ENCODE results near the gene SYS1.
A peak's percentile ranks its signal among the peaks of the same experiment; 100 is the strongest.

The SYS1 gene

DNA sequence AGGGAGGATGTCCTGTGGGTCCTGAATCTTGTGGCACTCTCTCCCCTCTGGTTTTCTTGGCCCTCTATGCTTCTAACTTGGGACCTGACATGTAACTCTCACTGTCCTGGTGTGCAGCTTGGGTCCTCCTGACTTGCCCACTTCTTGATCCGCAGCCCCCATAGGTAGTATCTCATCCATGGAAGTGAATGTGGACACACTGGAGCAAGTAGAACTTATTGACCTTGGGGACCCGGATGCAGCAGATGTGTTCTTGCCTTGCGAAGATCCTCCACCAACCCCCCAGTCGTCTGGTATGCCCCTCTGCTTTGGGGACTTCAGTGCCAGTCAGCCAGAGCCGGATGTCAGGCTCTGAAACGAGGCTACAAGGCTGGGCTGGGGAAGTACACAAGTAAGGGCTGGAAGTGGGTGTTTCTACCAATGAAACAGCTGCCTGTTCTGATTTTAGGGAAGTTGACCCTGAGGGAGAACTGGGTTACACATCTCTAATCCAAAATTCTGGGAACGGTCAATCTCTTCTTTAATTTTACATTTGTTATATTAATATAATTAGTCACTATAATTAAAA is 45.8 kb downstream of the SYS1 start:
- Mint-ChIP-seq H3K4me3 (no peak overlapping the region), H3K36me3 (peaks cover 7% of the 10 kb centered on the region), H3K4me1 (peaks cover 29% of the 10 kb centered on the region), H3K9me3 (no peaks in the 10 kb centered on the region), H3K27me3 (no peaks in the 10 kb centered on the region), H3K27ac (no peak overlapping the region)

DNA sequence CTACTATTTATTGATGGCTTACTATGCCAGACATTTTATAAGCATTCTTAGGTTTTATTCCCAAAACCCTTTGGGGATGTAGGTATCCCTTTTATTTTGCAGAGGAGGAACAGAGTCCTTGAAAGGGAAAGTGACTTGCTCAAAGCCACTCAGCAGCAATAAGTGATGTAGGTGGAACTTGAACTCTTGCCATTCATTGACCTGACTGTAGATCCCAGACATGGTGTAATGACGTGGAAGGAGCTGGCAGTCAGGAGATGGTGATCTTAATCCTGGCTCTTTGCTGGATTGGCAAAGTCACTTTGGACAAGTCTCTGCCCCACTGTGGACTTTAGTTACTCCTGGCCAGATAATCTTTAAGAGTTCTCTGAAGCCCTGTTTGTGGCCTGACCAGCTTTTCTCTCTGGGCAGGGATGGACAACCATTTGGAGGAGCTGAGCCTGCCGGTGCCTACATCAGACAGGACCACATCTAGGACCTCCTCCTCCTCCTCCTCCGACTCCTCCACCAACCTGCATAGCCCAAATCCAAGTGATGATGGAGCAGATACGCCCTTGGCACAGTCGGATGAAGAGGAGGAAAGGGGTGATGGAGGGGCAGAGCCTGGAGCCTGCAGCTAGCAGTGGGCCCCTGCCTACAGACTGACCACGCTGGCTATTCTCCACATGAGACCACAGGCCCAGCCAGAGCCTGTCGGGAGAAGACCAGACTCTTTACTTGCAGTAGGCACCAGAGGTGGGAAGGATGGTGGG is 46.7 kb downstream of the SYS1 start:
- Mint-ChIP-seq H3K36me3 (peaks cover 7% of the 10 kb centered on the region), H3K4me1 (peaks cover 35% of the 10 kb centered on the region), H3K27ac (no peak overlapping the region), H3K4me3 (no peak overlapping the region), H3K27me3 (no peaks in the 10 kb centered on the region), H3K9me3 (no peaks in the 10 kb centered on the region)

DNA sequence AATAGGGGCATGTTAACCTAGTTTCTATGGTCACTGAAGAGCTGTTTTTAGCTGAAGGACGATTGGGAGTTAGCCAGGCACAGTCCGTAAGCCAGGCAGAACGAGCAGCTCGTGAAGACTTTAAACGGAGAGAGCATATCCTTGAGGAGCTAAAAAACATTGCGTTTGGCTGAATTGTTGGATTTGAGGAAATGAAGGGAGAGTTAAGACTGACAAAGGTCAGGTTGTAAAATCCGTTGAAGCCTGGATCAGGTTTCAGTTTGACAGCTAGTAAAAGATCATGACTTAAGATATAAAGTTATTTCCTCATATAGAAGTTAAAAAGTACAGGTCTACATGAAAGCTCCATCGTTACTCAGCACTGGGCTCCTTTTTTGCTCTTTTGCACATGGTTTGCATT is 47.9 kb downstream of the SYS1 start:
- Mint-ChIP-seq H3K4me3 (no peak overlapping the region), H3K36me3 (peaks cover 7% of the 10 kb centered on the region), H3K27me3 (no peaks in the 10 kb centered on the region), H3K9me3 (no peaks in the 10 kb centered on the region), H3K27ac (no peak overlapping the region), H3K4me1 (peaks cover 39% of the 10 kb centered on the region)

DNA sequence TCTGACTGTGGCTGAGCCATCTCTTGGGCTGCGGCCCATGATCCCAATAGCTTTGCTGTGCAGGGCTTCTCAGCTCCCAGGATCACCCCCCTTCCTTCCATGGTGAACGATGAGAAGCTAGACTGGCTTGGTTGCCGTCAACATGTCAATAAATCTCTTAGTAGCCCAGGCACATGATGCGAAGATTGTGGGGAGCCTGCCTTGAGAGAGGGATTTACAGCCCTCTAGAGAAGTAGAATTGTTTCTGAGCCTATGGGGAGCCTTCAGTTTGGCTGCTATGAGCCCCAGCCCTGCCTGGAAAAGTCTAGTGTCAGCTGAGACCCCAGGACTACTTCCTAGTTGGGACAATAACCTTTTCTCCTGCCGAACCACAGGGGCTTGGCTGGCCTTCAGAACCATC is 49.7 kb downstream of the SYS1 start:
- H3K36me3 Mint-ChIP-seq = peaks cover 7% of the 10 kb centered on the region
- H3K27ac Mint-ChIP-seq = no peak overlapping the region
- H3K27me3 Mint-ChIP-seq = no peaks in the 10 kb centered on the region
- no peaks in the 10 kb centered on the region for H3K9me3 Mint-ChIP-seq
- no peak overlapping the region for H3K4me3 Mint-ChIP-seq
- H3K4me1 Mint-ChIP-seq = peaks cover 44% of the 10 kb centered on the region

DNA sequence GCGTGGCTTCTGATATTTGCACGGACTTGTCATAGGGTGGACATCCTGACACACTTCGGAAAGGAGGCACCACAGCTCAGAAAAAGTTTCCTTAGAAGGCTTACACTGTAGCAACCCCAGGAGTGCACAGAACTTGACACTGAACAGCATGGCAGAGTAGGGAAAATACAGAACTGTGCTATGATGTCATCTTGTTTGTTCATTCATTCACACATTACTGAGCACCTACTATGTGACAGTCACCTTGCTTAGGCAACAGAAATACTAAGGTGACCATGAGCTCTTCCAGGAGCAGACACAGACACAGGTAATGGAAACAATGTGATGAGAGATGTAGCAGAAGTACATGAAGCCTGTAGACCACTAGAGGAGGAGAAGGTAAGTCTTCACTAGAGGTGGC is 50.5 kb downstream of the SYS1 start:
- Mint-ChIP-seq H3K27me3 (no peaks in the 10 kb centered on the region), H3K36me3 (peaks cover 11% of the 10 kb centered on the region), H3K4me1 (peaks cover 44% of the 10 kb centered on the region), H3K9me3 (no peaks in the 10 kb centered on the region), H3K4me3 (no peak overlapping the region), H3K27ac (no peak overlapping the region)

DNA sequence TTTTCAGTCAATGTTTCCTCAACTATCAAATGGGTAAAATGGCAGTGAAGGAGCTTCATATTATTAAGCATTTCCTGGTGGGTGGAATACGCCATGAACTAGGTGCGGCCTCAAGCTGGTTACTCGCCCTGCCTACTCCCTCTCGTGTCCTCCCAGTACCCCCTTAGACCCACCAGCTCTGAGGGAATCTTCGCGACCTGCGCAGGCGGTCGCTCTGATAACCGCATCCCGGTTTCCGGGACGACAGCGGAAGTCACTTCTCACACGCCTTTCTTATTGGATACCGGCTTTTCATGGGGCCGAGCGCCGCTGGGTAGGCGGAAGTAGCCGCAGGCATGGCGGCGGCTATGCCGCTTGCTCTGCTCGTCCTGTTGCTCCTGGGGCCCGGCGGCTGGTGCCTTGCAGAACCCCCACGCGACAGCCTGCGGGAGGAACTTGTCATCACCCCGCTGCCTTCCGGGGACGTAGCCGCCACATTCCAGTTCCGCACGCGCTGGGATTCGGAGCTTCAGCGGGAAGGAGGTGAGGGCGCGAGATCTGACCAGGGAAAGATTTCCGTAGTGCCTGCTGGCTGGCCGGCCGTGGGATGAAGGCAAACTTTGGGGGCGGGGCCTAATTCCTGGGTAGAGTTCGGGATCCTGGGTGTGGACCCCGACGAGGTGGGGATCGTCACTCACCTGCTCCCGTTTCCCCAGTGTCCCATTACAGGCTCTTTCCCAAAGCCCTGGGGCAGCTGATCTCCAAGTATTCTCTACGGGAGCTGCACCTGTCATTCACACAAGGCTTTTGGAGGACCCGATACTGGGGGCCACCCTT is 53.1 kb downstream of the SYS1 start, which contains the start of gene PIGT:
TSS of gene PIGT (plus strand) at position 320 of the 816 bp plus-strand sequence. CDS start at position 336, 16 bp downstream.
- peaks cover 55% of the 10 kb centered on the region for H3K4me1 Mint-ChIP-seq
- H3K4me3 Mint-ChIP-seq = peak within 1 kb of the TSS; percentile 95
- H3K27me3 Mint-ChIP-seq = no peaks in the 10 kb centered on the region
- no peaks in the 10 kb centered on the region for H3K9me3 Mint-ChIP-seq
- peak within 1 kb of the TSS; percentile 97 for H3K27ac Mint-ChIP-seq
- H3K36me3 Mint-ChIP-seq = peaks cover 7% of the 10 kb centered on the region

DNA sequence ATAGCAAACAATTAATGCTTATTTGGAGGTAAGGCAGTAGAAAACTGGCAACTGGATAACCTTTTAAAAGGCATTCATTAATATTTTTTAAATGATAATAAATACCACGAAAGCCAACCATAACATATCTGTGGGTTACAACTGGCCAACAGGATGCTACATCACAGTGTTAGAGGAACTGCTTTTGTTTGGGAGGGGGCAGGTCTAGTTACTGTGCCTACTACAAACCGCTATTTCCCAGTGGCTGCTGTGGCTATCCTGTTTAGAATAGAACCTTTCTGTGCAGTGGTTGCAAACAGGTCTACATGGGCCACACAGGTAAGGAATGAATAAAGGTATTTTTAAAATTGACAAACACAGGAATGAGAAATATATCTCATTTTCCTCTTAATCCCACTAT is 54.0 kb downstream of the SYS1 start:
- Mint-ChIP-seq H3K36me3 (peaks cover 7% of the 10 kb centered on the region), H3K9me3 (no peaks in the 10 kb centered on the region), H3K27ac (peak overlapping the region; percentile 30), H3K27me3 (no peaks in the 10 kb centered on the region), H3K4me1 (peaks cover 55% of the 10 kb centered on the region), H3K4me3 (peak overlapping the region; percentile 95)

Measured in activated naive CD4-positive, alpha-beta T cell treated with anti-CD3 and anti-CD28 coated beads, Interleukin-2, amount 50 U/mL, for 24 hours (primary cell).